OCI-LY1 (cell line): ENCODE data around the gene ADAMTS14.

Experiments used
- CTCF ChIP-seq: fragments of 200-600 bp; sonication (generic), shearing (Covaris generic); IDR thresholded peaks from 2 replicates; pipeline ENCODE4 v1.5.1; 2017; ENCODE audit warnings: mild to moderate bottlenecking, antibody characterized with exemption, low read length, moderate library complexity, mixed read lengths
- EZH2 ChIP-seq: fragments of 200-600 bp; sonication (generic), shearing (Covaris generic); IDR thresholded peaks from 2 replicates; pipeline ENCODE4 v1.8.0; 2017; ENCODE audit warnings: borderline replicate concordance, mixed run types, mild to moderate bottlenecking, antibody characterized with exemption, low read length, moderate library complexity, mixed read lengths

- TF ChIP-seq CTCF (no peak), EZH2 (no peak)
Measured at GRCh38 chr10:70765794-70766594, 93.7 kb downstream of the ADAMTS14 start.
